RCC 7860 (cell line): ENCODE data around the gene DCLK2.
"Not testable (repeated sequence)": the region's sequence is repeated elsewhere in the genome, so short reads cannot be mapped to it uniquely, and the experiment has no call there.

Experiments used
- DNase-seq: peaks from one replicate; pipeline ENCODE4 v3.0.0-alpha.2; 2015; ENCODE audit warnings: low spot score
- FAIRE-seq: peaks from 2 replicates; lab custom pipeline; 2012; peaks lifted over from hg19 to GRCh38; lab: Jason Lieb, UNC

DCLK2 gene

GRCh38 chr4:150145090-150145945, 67.1 kb downstream of the DCLK2 start:
- FAIRE-seq = no peak
- no peak for DNase-seq

DNA sequence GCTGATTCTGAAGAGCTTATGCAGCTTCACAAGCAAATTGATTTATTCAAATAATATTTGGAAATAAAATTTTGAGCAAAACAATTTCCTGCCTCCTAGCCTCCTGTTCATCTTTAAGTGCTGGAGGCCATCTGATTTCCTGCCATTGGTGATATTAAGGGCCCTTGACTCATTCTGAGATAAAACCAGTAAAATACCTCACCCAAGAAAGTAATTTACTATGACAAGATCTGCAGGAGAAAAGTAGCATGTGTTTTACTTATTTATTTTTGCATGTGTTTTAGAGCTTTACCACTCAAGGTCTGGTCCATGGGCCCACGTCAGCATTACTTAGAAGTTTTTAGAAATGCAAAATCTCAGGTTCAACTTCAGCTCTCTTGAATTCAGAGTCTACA, 67.7 kb downstream of the DCLK2 start:
- DNase-seq (no peak), FAIRE-seq (no peak)

DNA sequence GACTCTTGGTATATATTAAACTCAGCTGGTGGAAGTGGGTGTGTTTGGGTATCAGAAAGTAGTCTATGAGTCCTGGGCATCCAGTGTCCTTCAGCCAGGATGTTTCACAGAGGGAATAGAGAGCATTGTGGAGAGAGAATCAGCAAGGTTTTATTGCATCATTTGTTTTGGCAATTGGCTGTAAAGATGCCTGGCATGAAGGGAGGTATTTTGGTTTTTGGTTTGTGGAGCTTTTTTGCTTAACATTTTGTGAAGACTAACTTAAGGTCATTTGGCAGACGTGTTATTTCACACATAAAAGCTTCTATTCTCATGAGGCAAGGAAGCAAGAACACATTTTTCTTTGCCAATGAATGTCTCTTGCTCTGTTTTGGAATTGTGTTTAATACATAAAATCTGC, 71.1 kb downstream of the DCLK2 start:
- FAIRE-seq = no peak
- no peak for DNase-seq

GRCh38 chr4:150150629-150151062, 72.4 kb downstream of the DCLK2 start:
- no peak for DNase-seq
- FAIRE-seq = no peak

DNA sequence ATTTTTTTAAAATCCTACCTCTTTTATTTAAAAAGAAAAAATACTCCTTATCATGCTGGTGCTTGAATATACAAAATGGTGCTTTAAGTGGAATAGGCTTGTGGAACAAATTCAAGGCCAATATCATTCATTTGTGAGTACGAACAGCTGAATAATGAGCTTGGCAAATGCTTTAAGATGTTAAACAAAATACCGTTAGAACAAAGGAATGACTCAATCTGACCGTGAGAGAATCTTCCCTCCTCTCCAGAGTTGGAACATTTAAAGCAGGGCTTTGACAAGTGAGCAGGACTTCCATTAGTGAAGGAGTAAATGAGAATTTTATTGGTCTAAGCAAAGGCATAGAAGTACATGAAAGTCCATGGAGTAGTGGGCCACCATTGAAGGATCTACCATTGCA, 74.5 kb downstream of the DCLK2 start:
- DNase-seq (no peak), FAIRE-seq (no peak)

DNA sequence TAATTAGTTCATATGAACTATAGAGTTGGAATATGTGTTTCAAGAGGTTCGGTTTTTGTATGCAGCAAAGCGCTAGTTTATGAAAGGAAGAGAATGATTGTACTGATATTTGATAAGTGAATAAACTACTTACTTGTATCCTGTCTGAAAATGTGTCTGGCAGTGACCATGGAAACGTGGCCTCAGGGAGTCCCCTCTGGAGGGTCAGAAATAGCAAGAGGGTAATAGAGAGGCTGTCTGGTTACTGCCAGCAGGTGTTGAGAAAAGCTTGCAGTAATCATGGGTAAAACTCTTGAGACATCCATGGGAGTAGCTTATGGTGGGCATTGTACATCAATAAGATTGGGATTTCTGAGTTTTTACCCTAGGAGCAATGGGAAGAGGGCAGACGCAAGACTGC, 77.1 kb downstream of the DCLK2 start:
- FAIRE-seq (no peak), DNase-seq (no peak)

DNA sequence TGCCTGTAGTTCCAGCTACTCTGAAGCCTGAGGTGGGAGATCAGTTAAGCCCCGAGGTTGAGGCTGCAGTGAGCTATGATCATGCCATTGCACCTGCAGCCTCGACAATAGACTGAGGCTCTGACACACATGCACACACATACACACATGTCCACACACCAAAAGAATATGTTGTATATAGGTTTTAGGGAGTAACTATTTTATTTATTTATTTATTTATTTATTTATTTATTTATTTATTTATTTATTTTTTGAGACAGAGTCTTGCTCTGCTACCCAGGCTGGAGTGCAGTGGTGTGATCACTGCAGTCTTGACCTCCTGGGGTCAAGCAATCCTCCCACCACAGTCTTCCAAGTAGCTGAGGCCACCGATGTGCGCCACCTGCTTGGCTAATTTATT, 78.3 kb downstream of the DCLK2 start:
- FAIRE-seq (no peak), DNase-seq (no peak)

- FAIRE-seq (no peak), DNase-seq (no peak)
These were observed 79.8 kb downstream of the DCLK2 start for GRCh38 chr4:150158041-150158440.

DNA sequence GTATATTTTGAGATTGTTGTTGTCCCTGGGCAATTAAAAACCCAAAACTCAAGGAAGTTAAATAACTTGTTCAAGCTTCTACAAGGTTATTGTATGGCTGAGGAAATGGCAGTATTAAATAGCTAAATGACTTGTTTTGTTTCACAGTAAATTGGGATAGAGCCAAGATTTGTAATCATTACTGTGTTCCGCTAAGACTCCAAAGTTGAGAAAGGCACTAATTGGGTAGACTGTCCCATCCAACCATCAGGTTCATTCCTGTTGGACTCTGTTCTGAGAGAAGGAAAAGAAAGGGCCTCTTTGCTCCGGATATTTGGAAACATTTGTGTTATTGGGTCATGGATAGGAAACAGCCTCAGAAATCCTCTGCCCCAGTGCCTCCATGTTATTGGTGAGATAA, 82.2 kb downstream of the DCLK2 start:
- DNase-seq (no peak), FAIRE-seq (no peak)

- DNase-seq = no peak
- no peak for FAIRE-seq
These were observed 82.9 kb downstream of the DCLK2 start for GRCh38 chr4:150161109-150161508.

DNA sequence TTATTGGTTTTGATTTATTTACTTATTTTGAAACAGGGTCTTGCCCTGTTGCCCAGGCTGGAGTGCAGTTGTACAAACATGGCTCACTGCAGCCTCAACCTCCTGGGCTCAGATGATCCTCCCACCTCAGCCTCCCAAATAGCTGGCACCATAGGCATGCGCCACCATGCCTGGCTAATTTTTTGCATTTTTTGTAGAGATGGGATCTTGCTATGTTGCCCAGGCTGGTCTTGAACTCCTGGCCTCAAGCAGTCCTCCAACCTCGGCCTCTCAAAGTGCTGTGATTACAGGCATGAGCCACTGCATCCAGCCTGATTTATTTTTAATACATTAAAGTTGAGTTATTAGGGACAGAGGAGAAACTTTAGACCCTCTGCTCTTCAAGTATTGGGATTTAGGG, 83.8 kb downstream of the DCLK2 start:
- not testable (repeated sequence) for FAIRE-seq

DNA sequence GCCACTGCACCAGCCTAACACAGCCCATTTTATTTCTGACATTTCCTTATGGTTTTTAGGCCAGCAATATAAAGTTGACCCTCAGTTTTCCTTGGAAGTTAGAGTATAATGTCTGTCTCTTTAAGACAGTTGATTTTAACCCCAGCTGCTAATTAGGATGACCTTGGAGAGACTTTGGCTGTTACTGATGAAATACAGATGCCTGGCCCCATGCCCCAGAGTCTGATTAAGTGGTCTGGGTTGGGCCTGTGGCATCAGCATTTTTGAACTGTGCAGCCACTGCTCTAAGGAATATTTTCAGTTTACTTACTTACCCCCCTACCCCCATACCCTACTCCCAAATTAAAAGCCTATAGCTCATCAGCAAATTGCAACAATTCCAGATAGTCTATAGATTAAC, 85.8 kb downstream of the DCLK2 start:
- DNase-seq (no peak), FAIRE-seq (no peak)

More for the DNA sequence above, 83.8 kb downstream of the DCLK2 start:
- DNase-seq = not testable (repeated sequence)

GRCh38 chr4:150164956-150165629, 86.8 kb downstream of the DCLK2 start:
- FAIRE-seq = no peak
- no peak for DNase-seq

DNA sequence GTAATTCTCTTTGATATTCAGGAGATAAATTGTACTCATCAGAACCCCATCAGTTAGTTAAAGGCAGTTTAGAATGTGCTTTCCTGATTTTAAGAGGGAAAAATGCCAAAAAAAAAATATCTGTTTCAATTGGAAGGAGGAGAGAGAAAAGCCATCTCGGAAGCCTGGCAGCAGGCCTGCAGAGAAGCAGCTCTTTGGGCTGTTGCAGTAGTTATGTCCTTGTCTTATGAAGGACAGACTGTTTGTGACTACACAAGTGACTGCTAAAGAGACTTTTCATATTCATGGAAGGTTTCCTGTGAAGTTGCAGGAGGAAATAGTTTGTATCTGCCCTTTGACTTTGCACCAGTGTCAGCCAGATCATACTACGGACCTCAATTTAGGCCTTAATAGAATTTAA, 88.8 kb downstream of the DCLK2 start:
- FAIRE-seq = no peak

DNA sequence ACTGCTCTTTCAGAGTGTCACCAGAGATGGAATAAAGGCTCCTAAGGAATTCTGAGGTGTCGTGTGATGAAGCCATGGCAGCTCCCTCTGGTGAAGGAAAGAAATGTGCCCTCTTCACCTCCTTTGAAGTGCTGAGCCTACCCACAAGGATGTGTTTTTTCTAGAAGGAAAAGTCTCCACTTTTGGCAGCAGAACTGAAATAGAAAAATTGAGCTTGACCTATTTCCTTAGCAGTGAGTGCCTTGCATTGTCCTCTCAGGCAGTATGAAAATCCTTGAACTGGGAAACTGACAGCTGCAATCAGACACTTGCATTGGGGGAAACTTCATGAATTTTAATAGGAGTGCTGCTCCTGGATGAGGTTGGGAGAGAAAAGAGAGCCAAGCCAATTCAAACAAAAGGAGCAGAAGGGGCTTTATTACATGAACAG, 95.2 kb downstream of the DCLK2 start:
- no peak for FAIRE-seq
- no peak for DNase-seq

More for the DNA sequence above, 88.8 kb downstream of the DCLK2 start:
- no peak for DNase-seq

- no peak for FAIRE-seq
These were observed 95.7 kb downstream of the DCLK2 start for GRCh38 chr4:150173982-150174398.

GRCh38 chr4:150176547-150176946, 98.3 kb downstream of the DCLK2 start:
- DNase-seq = no peak
- no peak for FAIRE-seq

More at GRCh38 chr4:150173982-150174398, 95.7 kb downstream of the DCLK2 start:
- DNase-seq = no peak

DNA sequence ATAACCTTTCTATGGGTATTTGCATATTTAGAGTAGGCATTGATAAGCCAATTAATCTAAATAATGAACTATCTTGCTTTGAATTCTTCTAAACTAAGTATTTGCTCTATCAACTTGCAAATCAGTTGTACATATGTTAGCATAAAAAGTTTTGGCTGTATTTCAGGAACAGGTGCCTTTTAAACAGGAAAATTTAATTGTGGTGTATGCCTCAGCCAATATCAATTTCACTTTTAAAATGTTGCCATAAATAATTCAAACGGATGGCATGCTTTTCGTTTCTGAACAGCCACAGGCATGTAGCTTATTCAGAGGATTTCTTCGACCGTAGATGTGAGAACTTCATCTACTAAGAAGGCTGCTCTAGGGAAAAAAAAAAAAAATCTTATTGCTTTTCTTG, 99.9 kb downstream of the DCLK2 start:
- no peak for DNase-seq
- FAIRE-seq = no peak

GRCh38 chr4:150181536-150181935, 103.3 kb downstream of the DCLK2 start:
- DNase-seq = no peak
- FAIRE-seq = no peak

DNA sequence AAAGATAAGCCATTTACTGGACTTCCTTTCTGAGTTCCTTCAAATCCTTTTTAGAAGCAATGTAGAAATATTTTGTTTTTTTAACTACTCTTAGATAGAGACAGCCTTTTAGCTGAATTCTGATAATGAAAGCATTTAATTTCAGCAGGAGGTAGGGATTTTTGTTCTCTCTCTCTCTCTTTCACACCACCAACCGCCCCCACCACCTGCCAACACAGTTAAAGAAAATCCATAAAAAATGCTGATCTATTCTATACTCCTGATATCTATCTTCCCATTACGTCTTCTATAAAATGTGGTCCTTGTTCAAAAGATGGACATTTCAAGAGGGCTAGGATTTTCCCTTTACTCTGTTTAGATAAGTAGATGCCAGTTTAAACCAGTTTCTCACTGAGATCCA, 104.5 kb downstream of the DCLK2 start:
- FAIRE-seq (no peak), DNase-seq (no peak)

GRCh38 chr4:150185033-150185432, 106.8 kb downstream of the DCLK2 start:
- not testable (repeated sequence) for DNase-seq, FAIRE-seq

DNA sequence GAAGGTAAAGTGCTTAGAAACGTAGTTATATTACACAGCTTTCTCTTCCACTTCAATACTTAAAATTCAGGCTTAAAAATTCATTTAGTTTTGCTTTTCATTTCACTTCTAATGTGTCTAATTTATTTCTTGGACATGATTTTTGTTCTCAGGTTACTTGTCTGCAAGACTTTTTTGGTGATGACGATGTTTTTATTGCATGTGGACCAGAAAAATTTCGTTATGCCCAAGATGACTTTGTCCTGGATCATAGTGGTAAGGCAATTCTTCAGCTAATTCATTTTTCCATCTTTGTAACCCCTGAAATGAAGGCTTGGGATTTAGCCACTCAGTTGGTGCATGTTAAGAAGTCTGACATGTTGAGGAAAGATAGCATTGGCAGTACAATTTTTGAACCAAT, 114.7 kb downstream of the DCLK2 start:
- DNase-seq (no peak), FAIRE-seq (no peak)
